Airway epithelial cell (primary cell): Measurements from ENCODE around the gene GPR52. TPM values are rescaled to one million over a fixed set of nuclear protein-coding genes. Genes with fewer than 3 reads are reported as not detected.

Experiments used
- total RNA-seq: library from RNA; depleted of rRNA; stranded (reverse); fragments of >200 nt; gene quantifications from 2 replicates; pipeline ENCODE4 v1.2.3, GENCODE V29; 2015

GPR52 gene, protein sequence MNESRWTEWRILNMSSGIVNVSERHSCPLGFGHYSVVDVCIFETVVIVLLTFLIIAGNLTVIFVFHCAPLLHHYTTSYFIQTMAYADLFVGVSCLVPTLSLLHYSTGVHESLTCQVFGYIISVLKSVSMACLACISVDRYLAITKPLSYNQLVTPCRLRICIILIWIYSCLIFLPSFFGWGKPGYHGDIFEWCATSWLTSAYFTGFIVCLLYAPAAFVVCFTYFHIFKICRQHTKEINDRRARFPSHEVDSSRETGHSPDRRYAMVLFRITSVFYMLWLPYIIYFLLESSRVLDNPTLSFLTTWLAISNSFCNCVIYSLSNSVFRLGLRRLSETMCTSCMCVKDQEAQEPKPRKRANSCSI
- 0.21 TPM in 1 of 2 replicates, not detected in the other for total RNA-seq

DNA sequence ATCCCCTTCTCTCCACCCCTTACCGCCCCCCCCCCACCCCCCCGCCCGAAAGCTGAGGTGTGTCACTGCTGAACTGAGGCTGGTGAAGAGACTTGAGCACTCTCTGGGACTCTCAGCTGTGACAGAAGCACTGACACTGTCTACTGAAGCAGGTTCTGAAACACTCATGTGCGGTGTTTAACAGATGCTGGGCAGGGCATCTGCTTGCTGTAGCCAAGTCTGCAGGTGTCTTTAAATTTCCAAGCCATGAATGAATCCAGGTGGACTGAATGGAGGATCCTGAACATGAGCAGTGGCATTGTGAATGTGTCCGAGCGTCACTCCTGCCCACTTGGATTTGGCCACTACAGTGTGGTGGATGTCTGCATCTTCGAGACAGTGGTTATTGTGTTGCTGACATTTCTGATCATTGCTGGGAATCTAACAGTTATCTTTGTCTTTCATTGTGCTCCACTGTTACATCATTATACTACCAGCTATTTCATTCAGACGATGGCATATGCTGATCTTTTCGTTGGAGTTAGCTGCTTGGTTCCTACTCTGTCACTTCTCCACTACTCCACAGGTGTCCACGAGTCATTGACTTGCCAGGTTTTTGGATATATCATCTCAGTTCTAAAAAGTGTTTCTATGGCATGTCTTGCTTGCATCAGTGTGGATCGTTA is at the start of gene GPR52:
GPR52 (plus strand) TSS at position 99 of the 665 bp plus-strand sequence; CDS start at position 247, 148 bp downstream.

